Activated CD8-positive, alpha-beta memory T cell treated with anti-CD3 and anti-CD28 coated beads for 4 hours (primary cell): ENCODE results near the gene RNF167.

Experiments
- DNase-seq, 2 donors: peaks; one replicate each; pipeline ENCODE4 v3.0.0-alpha.2; 2020; ENCODE audit warnings: low read depth in 2 of 2

The RNF167 gene

GRCh38 chr17:4939796-4940554 lies at the start of gene RNF167, which contains the start of gene SLC25A11:
TSS of gene RNF167 (plus strand) at chr17:4940268. CDS start at chr17:4940910, 642 bp downstream.
TSS of gene SLC25A11 (minus strand) at chr17:4940046. CDS start at chr17:4939910, 136 bp downstream.
- peak; percentile 88 to 95 for DNase-seq

- no peak for DNase-seq
Observed at GRCh38 chr17:4891411-4892410, 48.4 kb upstream of the RNF167 start.

- no peak for DNase-seq
Observed at GRCh38 chr17:4892499-4893221, 47.4 kb upstream of the RNF167 start.

- DNase-seq, result no peak
Observed at GRCh38 chr17:4893272-4893671, 46.8 kb upstream of the RNF167 start.

DNA sequence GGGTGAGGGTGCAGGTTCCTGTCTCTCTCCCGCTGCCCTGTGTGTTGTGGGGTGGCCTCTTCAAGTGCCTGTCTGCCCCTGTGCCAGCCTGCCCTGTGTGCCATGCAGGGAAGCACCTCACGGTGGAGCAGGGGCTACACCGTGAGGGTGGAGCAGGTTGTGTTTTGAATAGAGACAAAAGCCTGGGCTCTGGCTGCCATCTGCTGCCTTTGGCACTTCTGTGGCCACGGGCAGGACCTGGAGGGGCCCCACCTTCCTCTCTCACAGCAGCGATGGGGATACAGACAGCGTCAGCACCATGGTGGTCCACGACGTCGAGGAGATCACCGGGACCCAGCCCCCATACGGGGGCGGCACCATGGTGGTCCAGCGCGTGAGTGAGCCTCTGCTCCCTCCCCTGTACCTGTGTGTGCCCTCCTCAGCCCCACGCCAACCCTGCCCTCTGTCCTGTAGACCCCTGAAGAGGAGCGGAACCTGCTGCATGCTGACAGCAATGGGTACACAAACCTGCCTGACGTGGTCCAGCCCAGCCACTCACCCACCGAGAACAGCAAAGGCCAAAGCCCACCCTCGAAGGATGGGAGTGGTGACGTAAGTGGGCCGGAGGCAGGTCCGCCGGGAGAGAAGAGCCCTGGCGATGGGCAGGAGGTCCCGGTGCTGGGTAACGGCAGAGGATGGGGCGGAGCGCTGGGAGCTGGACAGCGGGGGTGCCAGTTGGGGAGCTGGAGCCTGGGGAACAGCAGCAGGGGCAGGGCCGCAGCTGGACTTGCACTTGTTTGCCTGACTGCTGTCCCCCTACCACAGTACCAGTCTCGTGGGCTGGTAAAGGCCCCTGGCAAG lies 46.1 kb upstream of the RNF167 start:
- DNase-seq, result no peak

DNA sequence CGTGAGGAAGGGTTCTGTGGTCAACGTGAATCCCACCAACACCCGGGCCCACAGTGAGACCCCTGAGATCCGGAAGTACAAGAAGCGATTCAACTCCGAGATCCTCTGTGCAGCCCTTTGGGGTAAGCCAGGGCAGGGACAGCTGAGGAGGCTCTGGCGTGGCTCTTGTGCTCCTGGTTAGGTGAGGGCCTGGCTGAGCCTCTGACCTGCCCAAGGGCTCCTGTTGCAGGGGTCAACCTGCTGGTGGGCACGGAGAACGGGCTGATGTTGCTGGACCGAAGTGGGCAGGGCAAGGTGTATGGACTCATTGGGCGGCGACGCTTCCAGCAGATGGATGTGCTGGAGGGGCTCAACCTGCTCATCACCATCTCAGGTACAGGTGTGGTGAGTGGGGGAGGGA lies 44.9 kb upstream of the RNF167 start:
- DNase-seq, result no peak

DNA sequence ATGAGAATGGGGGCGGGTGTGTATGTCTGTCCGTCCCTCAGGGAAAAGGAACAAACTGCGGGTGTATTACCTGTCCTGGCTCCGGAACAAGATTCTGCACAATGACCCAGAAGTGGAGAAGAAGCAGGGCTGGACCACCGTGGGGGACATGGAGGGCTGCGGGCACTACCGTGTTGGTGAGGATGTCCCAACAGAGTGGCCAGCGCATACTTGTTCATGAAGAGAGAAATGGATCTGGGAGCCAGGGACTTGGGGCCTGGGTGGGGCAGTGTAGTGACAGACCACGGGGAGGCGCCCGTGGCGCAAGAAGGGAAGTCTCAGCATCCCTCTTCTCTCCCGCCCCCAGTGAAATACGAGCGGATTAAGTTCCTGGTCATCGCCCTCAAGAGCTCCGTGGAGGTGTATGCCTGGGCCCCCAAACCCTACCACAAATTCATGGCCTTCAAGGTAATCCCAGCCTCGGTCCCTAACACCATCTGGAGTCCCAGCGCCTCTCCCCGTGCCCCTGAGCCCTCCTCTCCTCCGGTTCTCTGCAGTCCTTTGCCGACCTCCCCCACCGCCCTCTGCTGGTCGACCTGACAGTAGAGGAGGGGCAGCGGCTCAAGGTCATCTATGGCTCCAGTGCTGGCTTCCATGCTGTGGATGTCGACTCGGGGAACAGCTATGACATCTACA lies 44.3 kb upstream of the RNF167 start:
- no peak for DNase-seq

DNA sequence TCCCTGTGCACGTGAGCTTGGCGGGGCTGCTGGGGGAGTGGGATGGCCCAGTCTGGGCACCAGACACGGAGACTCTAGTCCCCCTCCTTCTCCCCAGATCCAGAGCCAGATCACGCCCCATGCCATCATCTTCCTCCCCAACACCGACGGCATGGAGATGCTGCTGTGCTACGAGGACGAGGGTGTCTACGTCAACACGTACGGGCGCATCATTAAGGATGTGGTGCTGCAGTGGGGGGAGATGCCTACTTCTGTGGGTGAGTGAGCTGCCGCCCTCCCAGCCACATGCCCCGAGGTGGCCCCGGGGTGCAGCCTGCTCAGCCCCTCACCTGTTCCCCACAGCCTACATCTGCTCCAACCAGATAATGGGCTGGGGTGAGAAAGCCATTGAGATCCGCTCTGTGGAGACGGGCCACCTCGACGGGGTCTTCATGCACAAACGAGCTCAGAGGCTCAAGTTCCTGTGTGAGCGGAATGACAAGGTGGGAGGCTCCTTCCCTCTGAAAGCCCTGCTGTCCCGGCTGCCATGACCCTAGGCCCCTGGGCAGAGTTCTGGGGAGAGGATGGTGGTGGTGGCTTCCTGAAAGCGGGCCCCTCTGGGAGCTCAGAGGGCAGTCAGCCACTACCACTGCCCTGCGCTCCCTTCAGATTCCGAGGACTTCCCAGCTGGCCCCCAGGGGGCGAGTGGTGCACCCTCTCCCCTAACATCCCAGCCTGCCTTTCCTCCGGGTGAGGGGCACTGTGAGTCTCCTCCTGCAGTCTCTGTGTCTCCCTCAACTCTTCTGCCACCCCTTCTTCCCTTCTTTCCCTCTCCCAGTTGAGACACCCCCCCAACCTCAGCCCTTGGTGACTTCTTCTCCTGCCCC lies 43.5 kb upstream of the RNF167 start:
- no peak for DNase-seq

GRCh38 chr17:4897198-4897687 lies 42.8 kb upstream of the RNF167 start:
- no peak for DNase-seq

DNA sequence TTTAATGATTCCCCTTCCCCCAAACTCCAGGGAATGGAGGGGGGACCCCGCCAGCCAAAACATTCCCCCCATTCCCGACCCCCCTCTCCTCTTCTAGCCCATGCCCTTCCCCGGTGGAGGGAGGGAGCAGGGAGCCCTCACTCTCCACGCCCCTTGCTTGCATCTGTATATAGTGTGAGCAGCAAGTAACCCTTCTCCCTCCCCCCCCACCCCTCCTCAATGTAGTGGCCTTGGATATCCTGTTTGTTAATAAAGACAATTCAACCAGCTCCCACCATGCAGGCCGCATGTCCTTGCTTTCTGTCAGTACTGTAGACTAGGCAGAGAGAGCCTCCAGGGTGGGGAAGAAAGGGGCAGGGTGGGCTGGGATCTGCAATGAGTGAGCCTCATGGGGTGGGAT lies 42.3 kb upstream of the RNF167 start:
- no peak for DNase-seq

DNA sequence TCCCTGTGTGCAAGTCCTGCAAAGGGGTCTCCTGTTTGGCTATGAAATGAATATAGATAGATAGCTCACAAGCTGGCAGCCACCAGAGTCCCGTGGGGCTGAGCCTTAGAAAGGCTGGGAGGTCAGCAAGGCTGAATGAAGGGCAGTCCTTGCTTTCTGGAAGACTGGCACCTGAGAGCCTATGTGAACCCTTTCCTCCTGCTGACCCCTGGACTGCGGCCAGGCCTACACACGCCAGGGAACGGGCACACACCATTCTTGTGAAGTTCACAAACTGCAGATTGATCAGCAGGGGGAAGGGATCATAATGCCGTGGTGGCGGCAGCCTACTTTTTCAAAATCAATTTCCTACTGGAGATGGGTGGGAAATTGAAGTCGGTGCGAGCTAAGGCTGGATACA lies 41.7 kb upstream of the RNF167 start:
- DNase-seq, result no peak

DNA sequence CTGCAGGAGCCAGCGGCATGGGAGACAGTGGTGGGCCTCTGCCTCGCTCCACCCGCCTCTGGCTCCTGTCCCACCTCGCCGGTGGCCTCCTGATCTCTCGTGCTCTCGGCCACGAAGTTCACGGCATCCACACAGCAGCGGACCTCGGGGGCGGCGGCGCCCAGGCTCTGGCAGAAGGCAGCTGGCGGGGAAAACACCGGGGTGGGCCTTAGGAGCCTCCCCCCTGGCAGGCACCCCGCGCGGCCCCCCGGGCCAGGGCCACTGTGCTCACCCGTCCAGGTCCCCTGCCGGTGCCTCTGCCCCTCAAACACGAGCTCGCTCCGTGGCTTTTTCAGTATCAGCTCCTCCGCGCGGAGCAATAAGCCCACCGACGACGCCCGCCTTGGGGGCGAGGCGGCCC lies 41.1 kb upstream of the RNF167 start:
- DNase-seq, result no peak

DNA sequence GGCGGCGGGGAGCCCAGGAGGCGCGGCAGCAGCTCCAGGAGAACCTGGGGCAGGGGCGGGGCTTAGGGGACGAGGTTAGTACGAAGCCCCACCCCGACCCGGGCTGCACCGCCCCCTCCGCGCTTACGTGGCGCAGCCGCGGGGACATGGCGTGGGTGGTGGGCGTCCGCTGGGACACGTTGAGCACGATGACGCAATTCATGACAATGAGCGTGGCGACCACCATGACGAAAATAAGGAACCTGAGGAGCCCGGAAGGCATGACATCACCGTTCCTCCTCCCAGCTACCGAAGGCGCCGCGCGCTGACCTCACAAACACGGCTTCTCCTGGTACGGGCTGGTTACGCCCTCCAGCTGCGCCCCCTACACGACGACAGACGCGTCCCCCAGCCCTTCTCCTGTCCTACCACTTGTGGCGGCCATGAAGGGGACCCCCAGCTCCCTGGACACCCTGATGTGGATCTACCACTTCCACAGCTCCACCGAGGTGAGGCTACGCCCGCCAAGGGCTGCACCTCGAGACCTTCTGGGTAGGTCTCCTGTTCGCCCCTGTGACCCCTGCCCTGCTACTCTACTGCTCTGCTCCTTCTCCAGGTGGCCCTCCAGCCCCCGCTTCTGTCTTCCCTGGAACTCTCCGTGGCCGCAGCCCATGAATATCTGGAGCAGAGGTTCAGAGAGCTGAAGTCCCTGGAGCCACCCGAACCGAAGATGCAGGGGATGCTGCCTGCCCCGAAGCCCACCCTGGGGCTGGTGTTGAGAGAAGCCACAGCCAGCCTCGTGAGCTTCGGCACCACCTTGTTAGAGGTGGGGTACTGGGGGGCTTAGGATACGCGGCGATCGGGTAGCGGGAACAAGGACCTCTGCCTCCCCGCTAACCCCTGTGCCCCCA lies 40.5 kb upstream of the RNF167 start, which contains the start of gene C17orf107:
TSS of gene C17orf107 (plus strand) at position 196 of the 890 bp plus-strand sequence. CDS start at position 423, 227 bp downstream.
- peak; percentile 93 to 97 for DNase-seq

- DNase-seq, result peak in 1 of 2 donors; percentile 30
Observed at GRCh38 chr17:4900231-4901107, 39.6 kb upstream of the RNF167 start.

GRCh38 chr17:4901108-4901647 lies 38.9 kb upstream of the RNF167 start:
- no peak for DNase-seq

DNA sequence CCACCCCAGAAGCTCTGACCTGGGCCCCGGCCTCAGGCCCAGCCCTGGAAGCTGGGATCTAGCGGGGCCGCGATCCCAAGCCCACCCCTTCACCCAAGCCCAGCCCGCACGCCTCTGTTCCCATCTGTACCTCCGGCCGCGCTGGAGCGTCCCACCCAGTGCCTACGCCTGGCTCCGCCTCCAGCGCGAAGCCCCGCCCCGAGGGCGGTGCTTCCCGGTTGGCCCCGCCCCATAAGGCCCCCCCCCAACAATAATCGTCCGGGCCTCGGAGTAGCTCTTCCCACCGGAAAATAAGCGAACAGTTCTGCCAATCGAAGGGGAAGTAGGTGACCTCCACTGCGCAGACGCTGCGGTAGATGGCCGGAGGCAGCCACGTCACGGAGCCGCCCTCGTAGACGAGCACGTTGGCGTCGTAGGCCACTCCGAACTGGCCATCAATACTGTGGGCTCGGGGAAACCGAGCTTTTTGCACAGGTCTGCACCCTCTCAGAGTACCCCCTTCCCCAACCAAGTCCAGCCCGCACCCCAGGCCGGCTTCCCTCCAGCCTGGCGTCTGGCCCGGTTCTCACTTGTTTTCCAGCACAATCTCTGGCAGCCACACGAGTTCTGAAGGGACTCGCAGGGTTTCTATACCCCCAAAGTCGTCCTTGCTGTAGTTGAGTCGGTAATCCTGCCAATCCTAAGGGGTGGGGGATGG lies 38.3 kb upstream of the RNF167 start:
- DNase-seq, result no peak
